Fibroblast of lung (primary cell): Measurements from ENCODE around the gene RSF1. TPM values are rescaled to one million over a fixed set of nuclear protein-coding genes. Genes with fewer than 3 reads are reported as not detected.

Experiments
- DNase-seq, 2 donors: peaks; one replicate each; pipeline versions ENCODE4 v3.0.0 to v3.0.0-alpha.2; 2010; ENCODE audit warnings: low read depth in 2 of 2
- H2AFZ ChIP-seq: 2 replicates; pipeline ENCODE4 v1.5.1; 2012; ENCODE audit warnings: low read length, control low read depth, inconsistent platforms
- H3K27ac ChIP-seq: 2 replicates; pipeline ENCODE4 v1.5.1; 2011; ENCODE audit warnings: low read length, control low read depth; ENCODE audit not compliant: insufficient read depth
- H3K27me3 ChIP-seq: 2 replicates; pipeline ENCODE4 v1.5.1; 2011; ENCODE audit warnings: mild to moderate bottlenecking, low read length; ENCODE audit not compliant: control insufficient read depth, insufficient read depth
- H3K36me3 ChIP-seq: 2 replicates; pipeline ENCODE4 v1.5.1; 2011; ENCODE audit warnings: low read length; ENCODE audit not compliant: control insufficient read depth, insufficient read depth
- H3K4me1 ChIP-seq: 2 replicates; pipeline ENCODE4 v1.5.1; 2011; ENCODE audit warnings: low read length; ENCODE audit not compliant: control insufficient read depth, insufficient read depth; ENCODE audit errors: extremely low read depth
- H3K4me2 ChIP-seq: 2 replicates; pipeline ENCODE4 v1.5.1; 2011; ENCODE audit warnings: low read length, control low read depth; ENCODE audit not compliant: insufficient read depth; ENCODE audit errors: extremely low read depth
- H3K4me3 ChIP-seq, 4 experiments: fragments of 200-600 bp in 1 of 4; sonication (generic) in 1 of 4; replicated peaks in 1 of 4; 2 replicates each; pipeline ENCODE4 v1.5.1; 2011 to 2016; ENCODE audit warnings: low read length in 4 of 4, low read depth in 3 of 4, mild to moderate bottlenecking in 3 of 4, control low read depth in 2 of 4, inconsistent platforms in 1 of 4, mixed read lengths in 1 of 4; ENCODE audit not compliant: insufficient read depth in 1 of 4; ENCODE audit errors: control extremely low read depth in 1 of 4
- H3K79me2 ChIP-seq: 2 replicates; pipeline ENCODE4 v1.5.1; 2012; ENCODE audit warnings: mild to moderate bottlenecking, low read length, inconsistent platforms; ENCODE audit not compliant: control insufficient read depth, insufficient read depth
- H3K9ac ChIP-seq: 2 replicates; pipeline ENCODE4 v1.5.1; 2011; ENCODE audit warnings: mild to moderate bottlenecking, low read length, control low read depth; ENCODE audit not compliant: insufficient read depth
- H3K9me3 ChIP-seq: 2 replicates; pipeline ENCODE4 v1.5.1; 2012; ENCODE audit warnings: low read depth, low read length; ENCODE audit not compliant: control insufficient read depth, insufficient read depth
- H4K20me1 ChIP-seq: 2 replicates; pipeline ENCODE4 v1.5.1; 2011; ENCODE audit warnings: low read length; ENCODE audit not compliant: control insufficient read depth, insufficient read depth; ENCODE audit errors: extremely low read depth
- EZH2 ChIP-seq: IDR thresholded peaks from 2 replicates; pipeline ENCODE4 v1.5.1; 2012; ENCODE audit warnings: low read length, control low read depth, mild to moderate bottlenecking; ENCODE audit errors: missing control alignments
- polyA plus RNA-seq, 2 donors: library from polyadenylated mRNA; depleted of rRNA in 1 of 2; stranded (reverse) in 1 of 2; unstranded in 1 of 2; fragments of >200 nt; gene quantifications; 2 replicates each; pipeline ENCODE4 v1.2.1, GENCODE V29; 2011 to 2012; ENCODE audit warnings: missing spikeins in 1 of 2
- total RNA-seq: library from RNA; depleted of rRNA; stranded (reverse); fragments of >200 nt; gene quantifications from 2 replicates; pipeline ENCODE4 v1.2.1, GENCODE V29; 2014
- TF ChIP-seq, protein P1 (sequence below), 2 donors: IDR thresholded peaks in 1 of 2; conservative IDR thresholded peaks in 1 of 2; 1 replicate in 1 of 2; 2 replicates in 1 of 2; pipeline ENCODE4 v1.5.1; 2011 to 2012; ENCODE audit warnings: low read length in 2 of 2, control low read depth in 1 of 2, inconsistent platforms in 1 of 2, low read depth in 1 of 2, mild to moderate bottlenecking in 1 of 2

RSF1 gene
- total and polyA plus RNA-seq, 2 donors (not counting 1 experiment from before 2014, with no cell fraction given), result 27.5 to 38.1 TPM

DNA sequence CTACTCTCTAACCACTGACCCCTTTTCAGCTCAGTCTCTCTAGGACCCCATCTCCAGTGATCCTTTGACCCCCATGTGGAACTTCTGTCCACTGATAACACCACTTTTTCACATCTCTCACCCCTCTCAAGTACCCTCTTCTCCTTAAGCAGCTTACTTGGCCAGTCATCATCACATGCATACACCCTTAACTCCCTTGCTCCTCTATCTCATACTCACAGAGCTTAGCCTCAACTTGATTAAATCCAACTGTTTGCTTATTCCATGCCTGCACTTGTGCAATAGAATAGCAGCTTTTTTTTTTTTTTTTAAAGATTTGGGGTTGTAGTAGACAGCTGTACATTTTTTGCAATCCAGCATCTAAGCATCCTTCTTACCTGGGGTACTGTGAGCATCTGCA is 208.6 kb downstream of the RSF1 start:
- no peak overlapping the region for H2AFZ ChIP-seq
- no peak for DNase-seq
- H3K27me3 ChIP-seq, result no peaks in the 10 kb centered on the region

More for the DNA sequence above, 208.6 kb downstream of the RSF1 start:
- no peak overlapping the region for H3K27ac ChIP-seq
- H3K4me1 ChIP-seq, result no peaks in the 10 kb centered on the region
- no peak overlapping the region for H3K9ac ChIP-seq
- no peaks in the 10 kb centered on the region for H3K79me2 ChIP-seq
- H3K4me3 ChIP-seq, result no peak overlapping the region
- H4K20me1 ChIP-seq, result no peaks in the 10 kb centered on the region
- no peaks in the 10 kb centered on the region for H3K9me3 ChIP-seq
- peaks cover 5% of the 10 kb centered on the region for H3K36me3 ChIP-seq
- no peak overlapping the region for H3K4me2 ChIP-seq
- TF ChIP-seq EZH2, result no peak
- TF ChIP-seq, protein P1, sequence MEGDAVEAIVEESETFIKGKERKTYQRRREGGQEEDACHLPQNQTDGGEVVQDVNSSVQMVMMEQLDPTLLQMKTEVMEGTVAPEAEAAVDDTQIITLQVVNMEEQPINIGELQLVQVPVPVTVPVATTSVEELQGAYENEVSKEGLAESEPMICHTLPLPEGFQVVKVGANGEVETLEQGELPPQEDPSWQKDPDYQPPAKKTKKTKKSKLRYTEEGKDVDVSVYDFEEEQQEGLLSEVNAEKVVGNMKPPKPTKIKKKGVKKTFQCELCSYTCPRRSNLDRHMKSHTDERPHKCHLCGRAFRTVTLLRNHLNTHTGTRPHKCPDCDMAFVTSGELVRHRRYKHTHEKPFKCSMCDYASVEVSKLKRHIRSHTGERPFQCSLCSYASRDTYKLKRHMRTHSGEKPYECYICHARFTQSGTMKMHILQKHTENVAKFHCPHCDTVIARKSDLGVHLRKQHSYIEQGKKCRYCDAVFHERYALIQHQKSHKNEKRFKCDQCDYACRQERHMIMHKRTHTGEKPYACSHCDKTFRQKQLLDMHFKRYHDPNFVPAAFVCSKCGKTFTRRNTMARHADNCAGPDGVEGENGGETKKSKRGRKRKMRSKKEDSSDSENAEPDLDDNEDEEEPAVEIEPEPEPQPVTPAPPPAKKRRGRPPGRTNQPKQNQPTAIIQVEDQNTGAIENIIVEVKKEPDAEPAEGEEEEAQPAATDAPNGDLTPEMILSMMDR (conservative IDR thresholded peaks at IDR 0.05 in 1 of 2, IDR thresholded peaks at IDR 0.05 in 1 of 2; ENCODE audit: low read depth in 1 of 2, low read length in 2 of 2), result no peak

Other genes with a start within 250 kb of the RSF1 start
- 7.4 and 11.2 TPM in 2 replicates for gene AQP11, start 230.8 kb downstream of the RSF1 start, total RNA-seq
- 1.3 and 1.6 TPM in 2 replicates for gene AQP11, start 230.8 kb downstream of the RSF1 start, polyA plus RNA-seq
- gene CLNS1A, start 182.9 kb downstream of the RSF1 start, total RNA-seq, result 130 and 166 TPM in 2 replicates
- 144 and 155 TPM in 2 replicates for gene CLNS1A, start 182.9 kb downstream of the RSF1 start, polyA plus RNA-seq
- gene AAMDC, start 422 bp upstream of the RSF1 start, total RNA-seq, result 32.4 and 39.6 TPM in 2 replicates
- 76.1 and 98.4 TPM in 2 replicates for gene AAMDC, start 422 bp upstream of the RSF1 start, polyA plus RNA-seq
- 32.4 and 38.6 TPM in 2 replicates for gene INTS4, start 173.9 kb upstream of the RSF1 start, total RNA-seq
- 17.2 and 20.8 TPM in 2 replicates for gene INTS4, start 173.9 kb upstream of the RSF1 start, polyA plus RNA-seq
- 0.33 and 0.77 TPM in 2 replicates for gene KCTD14, start 202.6 kb upstream of the RSF1 start, total RNA-seq
- 2.5 and 3.2 TPM in 2 replicates for gene KCTD14, start 202.6 kb upstream of the RSF1 start, polyA plus RNA-seq
- under 0.01 TPM in 1 of 2 replicates, not detected in the other for gene THRSP, start 243.1 kb upstream of the RSF1 start, total RNA-seq
- 0.19 TPM in 1 of 2 replicates, not detected in the other for gene THRSP, start 243.1 kb upstream of the RSF1 start, polyA plus RNA-seq